GM23338 (cell line): ENCODE measurements around the gene DRAM1. TPM values are rescaled to one million over a fixed set of nuclear protein-coding genes. Genes with fewer than 3 reads are reported as not detected.

ENCODE experiments used
- ATAC-seq: fragments of 200-7000 bp; cut with Tn5 transposase; 3 replicates; pipeline ENCODE4 v1.9.1; 2020
- DNase-seq: peaks from one replicate; pipeline ENCODE4 v3.0.0-alpha.2; 2015; ENCODE audit warnings: low spot score
- H2AFZ ChIP-seq: fragments of 200-600 bp; sonication (generic); 2 replicates; pipeline ENCODE4 v1.8.0; 2016; ENCODE audit warnings: antibody characterized with exemption, mild to moderate bottlenecking, moderate library complexity
- H3F3A ChIP-seq: fragments of 200-600 bp; sonication (generic); replicated peaks from 2 replicates; pipeline ENCODE4 v1.8.0; 2017; ENCODE audit warnings: antibody characterized with exemption, mixed run types, low read depth
- H3K27ac ChIP-seq: fragments of 200-600 bp; sonication (generic); 2 replicates; pipeline ENCODE4 v1.6.1; 2016; ENCODE audit warnings: low read depth
- H3K27me3 ChIP-seq: fragments of 200-600 bp; sonication (generic); 2 replicates; pipeline ENCODE4 v1.8.0; 2016; ENCODE audit warnings: mild to moderate bottlenecking, mixed run types, moderate library complexity; ENCODE audit not compliant: insufficient read depth
- H3K36me3 ChIP-seq: fragments of 200-600 bp; sonication (generic); 2 replicates; pipeline ENCODE4 v1.8.0; 2016; ENCODE audit warnings: mild to moderate bottlenecking; ENCODE audit not compliant: insufficient read depth
- H3K4me1 ChIP-seq: fragments of 200-600 bp; sonication (generic); 2 replicates; pipeline ENCODE4 v1.8.0; 2016; ENCODE audit warnings: mild to moderate bottlenecking, moderate library complexity; ENCODE audit not compliant: insufficient read depth
- H3K4me2 ChIP-seq: fragments of 200-600 bp; sonication (generic); 2 replicates; pipeline ENCODE4 v1.7.1; 2017; ENCODE audit warnings: mixed run types
- H3K4me3 ChIP-seq: fragments of 200-600 bp; sonication (generic); 2 replicates; pipeline ENCODE4 v1.6.1; 2016; ENCODE audit warnings: mixed run types
- H3K79me2 ChIP-seq: fragments of 200-600 bp; sonication (generic); replicated peaks from 2 replicates; pipeline ENCODE4 v1.8.0; 2017; ENCODE audit warnings: mild to moderate bottlenecking; ENCODE audit not compliant: insufficient read depth
- H3K9me2 ChIP-seq: fragments of 200-600 bp; sonication (generic); 2 replicates; pipeline ENCODE4 v1.8.0; 2017; ENCODE audit not compliant: insufficient read depth
- H4K20me1 ChIP-seq: fragments of 200-600 bp; sonication (generic); replicated peaks from 2 replicates; pipeline ENCODE4 v1.8.0; 2017; ENCODE audit warnings: mild to moderate bottlenecking; ENCODE audit not compliant: insufficient read depth
- H3K27ac Mint-ChIP-seq: 2 replicates; pipeline ENCODE4 v1.8.0; 2020; ENCODE audit warnings: inconsistent platforms, mild to moderate bottlenecking, moderate library complexity, mixed read lengths
- H3K27me3 Mint-ChIP-seq: 3 replicates; pipeline ENCODE4 v1.8.0; 2022; ENCODE audit warnings: low read depth, mild to moderate bottlenecking, moderate library complexity, mixed read lengths, inconsistent platforms; ENCODE audit not compliant: insufficient read depth, poor library complexity
- H3K36me3 Mint-ChIP-seq: 3 replicates; pipeline ENCODE4 v1.8.0; 2021; ENCODE audit warnings: low read depth, mild to moderate bottlenecking, inconsistent platforms, moderate library complexity, mixed read lengths
- H3K4me1 Mint-ChIP-seq: 3 replicates; pipeline ENCODE4 v1.8.0; 2020; ENCODE audit warnings: mild to moderate bottlenecking, inconsistent platforms, mixed read lengths
- H3K4me3 Mint-ChIP-seq: 3 replicates; pipeline ENCODE4 v1.8.0; 2021; ENCODE audit warnings: moderate library complexity, mild to moderate bottlenecking, inconsistent platforms, mixed read lengths
- H3K9me3 Mint-ChIP-seq: 3 replicates; pipeline ENCODE4 v1.8.0; 2020; ENCODE audit warnings: moderate library complexity, mild to moderate bottlenecking, inconsistent platforms, mixed read lengths
- CREB1 ChIP-seq: fragments of 250-450 bp; sonication (Bioruptor Pico); IDR thresholded peaks from 2 replicates; pipeline ENCODE4 v1.5.0; 2020; ENCODE audit warnings: low read depth, mild to moderate bottlenecking, moderate library complexity
- EZH2 ChIP-seq: fragments of 200-600 bp; sonication (generic); IDR thresholded peaks from one replicate; pipeline ENCODE4 v1.8.0; 2017; ENCODE audit warnings: antibody characterized with exemption, mild to moderate bottlenecking, low read depth; ENCODE audit not compliant: unreplicated experiment
- EZH2phosphoT487 ChIP-seq: fragments of 200-600 bp; sonication (generic); IDR thresholded peaks from one replicate; pipeline ENCODE4 v1.8.1; 2018; ENCODE audit warnings: antibody characterized with exemption; ENCODE audit not compliant: unreplicated experiment
- JUNB ChIP-seq: IDR thresholded peaks from one replicate; pipeline ENCODE4 v1.6.1; 2016; ENCODE audit warnings: antibody characterized with exemption; ENCODE audit not compliant: unreplicated experiment
- NANOG ChIP-seq: IDR thresholded peaks from 2 replicates; pipeline ENCODE4 v1.6.1; 2016; ENCODE audit warnings: antibody characterized with exemption, borderline replicate concordance
- POLR2AphosphoS5 ChIP-seq: IDR thresholded peaks from 2 replicates; pipeline ENCODE4 v1.6.1; 2016; ENCODE audit warnings: antibody characterized with exemption, low read depth
- STAT1 ChIP-seq: IDR thresholded peaks from one replicate; pipeline ENCODE4 v1.6.1; 2016; ENCODE audit warnings: antibody characterized with exemption; ENCODE audit not compliant: unreplicated experiment
- ZNF114 ChIP-seq: fragments of 250-450 bp; sonication (Bioruptor Pico); IDR thresholded peaks from 2 replicates; pipeline ENCODE4 v1.5.0; 2020; ENCODE audit warnings: mild to moderate bottlenecking, moderate library complexity
- ZNF331 ChIP-seq: fragments of 250-450 bp; sonication (Bioruptor Pico); IDR thresholded peaks from 2 replicates; pipeline ENCODE4 v1.5.0; 2020; ENCODE audit warnings: low read depth, mild to moderate bottlenecking, moderate library complexity
- polyA plus RNA-seq: library from polyadenylated mRNA; unstranded; fragments of >200 nt; fragmentation: Nextera tagmentation; extraction: Ambion mirVana; gene quantifications from 2 replicates; pipeline ENCODE4 v1.2.1, GENCODE V29; 2016
- total RNA-seq: library from RNA; depleted of rRNA; stranded (reverse); fragments of >200 nt; shearing (Covaris generic); gene quantifications from 2 replicates; pipeline ENCODE4 v1.2.3, GENCODE V29; 2014
- TF ChIP-seq, protein P1 (sequence below): fragments of 250-450 bp; sonication (Bioruptor Pico); IDR thresholded peaks from 2 replicates; pipeline ENCODE4 v1.5.0; 2020; ENCODE audit warnings: mild to moderate bottlenecking, moderate library complexity
- TF ChIP-seq, protein P2 (sequence below), 2 experiments: fragments of 200-600 bp in 1 of 2; sonication (generic) in 1 of 2; conservative IDR thresholded peaks; 2 replicates each; pipeline versions ENCODE4 v1.5.1 to v1.6.1; 2016 to 2017; ENCODE audit warnings: antibody characterized with exemption in 2 of 2, low read depth in 2 of 2, mild to moderate bottlenecking in 2 of 2, moderate library complexity in 1 of 2
- TF ChIP-seq, protein P3 (sequence below): IDR thresholded peaks from 2 replicates; pipeline ENCODE4 v1.6.1; 2016; ENCODE audit warnings: antibody characterized with exemption
- TF ChIP-seq, protein P4 (sequence below): IDR thresholded peaks from one replicate; pipeline ENCODE4 v1.6.1; 2018; ENCODE audit warnings: antibody characterized with exemption; ENCODE audit not compliant: unreplicated experiment

Gene DRAM1
- total and polyA plus RNA-seq, 2 experiments from 2014 or later, result 5.7 to 8.5 TPM

DNA sequence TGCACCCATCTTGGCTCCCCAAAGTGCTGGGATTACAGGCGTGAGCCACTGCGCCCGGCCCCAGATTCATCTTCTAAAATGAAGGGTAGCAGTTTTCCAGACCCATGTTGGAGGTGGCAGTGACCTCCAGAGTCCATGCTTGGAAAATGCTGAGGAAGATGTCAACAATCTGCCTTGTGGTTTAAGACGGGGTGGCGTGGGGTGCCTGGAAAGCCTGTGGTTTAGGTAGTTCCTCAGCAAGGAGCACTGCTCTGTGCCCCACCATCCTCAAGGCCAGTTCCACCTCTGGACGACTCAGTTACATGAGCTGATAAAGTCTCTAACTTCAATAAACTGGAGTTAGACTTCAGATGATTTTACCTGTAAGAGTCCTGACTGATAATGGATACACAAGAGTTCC lies 48.6 kb downstream of the DRAM1 start:
- DNase-seq (no peak), ATAC-seq (no peak)
- H4K20me1 ChIP-seq, result no peaks in the 10 kb centered on the region
- H3K36me3 ChIP-seq, result no peaks in the 10 kb centered on the region
- no peaks in the 10 kb centered on the region for H3K27me3 ChIP-seq
- TF ChIP-seq, protein P1, sequence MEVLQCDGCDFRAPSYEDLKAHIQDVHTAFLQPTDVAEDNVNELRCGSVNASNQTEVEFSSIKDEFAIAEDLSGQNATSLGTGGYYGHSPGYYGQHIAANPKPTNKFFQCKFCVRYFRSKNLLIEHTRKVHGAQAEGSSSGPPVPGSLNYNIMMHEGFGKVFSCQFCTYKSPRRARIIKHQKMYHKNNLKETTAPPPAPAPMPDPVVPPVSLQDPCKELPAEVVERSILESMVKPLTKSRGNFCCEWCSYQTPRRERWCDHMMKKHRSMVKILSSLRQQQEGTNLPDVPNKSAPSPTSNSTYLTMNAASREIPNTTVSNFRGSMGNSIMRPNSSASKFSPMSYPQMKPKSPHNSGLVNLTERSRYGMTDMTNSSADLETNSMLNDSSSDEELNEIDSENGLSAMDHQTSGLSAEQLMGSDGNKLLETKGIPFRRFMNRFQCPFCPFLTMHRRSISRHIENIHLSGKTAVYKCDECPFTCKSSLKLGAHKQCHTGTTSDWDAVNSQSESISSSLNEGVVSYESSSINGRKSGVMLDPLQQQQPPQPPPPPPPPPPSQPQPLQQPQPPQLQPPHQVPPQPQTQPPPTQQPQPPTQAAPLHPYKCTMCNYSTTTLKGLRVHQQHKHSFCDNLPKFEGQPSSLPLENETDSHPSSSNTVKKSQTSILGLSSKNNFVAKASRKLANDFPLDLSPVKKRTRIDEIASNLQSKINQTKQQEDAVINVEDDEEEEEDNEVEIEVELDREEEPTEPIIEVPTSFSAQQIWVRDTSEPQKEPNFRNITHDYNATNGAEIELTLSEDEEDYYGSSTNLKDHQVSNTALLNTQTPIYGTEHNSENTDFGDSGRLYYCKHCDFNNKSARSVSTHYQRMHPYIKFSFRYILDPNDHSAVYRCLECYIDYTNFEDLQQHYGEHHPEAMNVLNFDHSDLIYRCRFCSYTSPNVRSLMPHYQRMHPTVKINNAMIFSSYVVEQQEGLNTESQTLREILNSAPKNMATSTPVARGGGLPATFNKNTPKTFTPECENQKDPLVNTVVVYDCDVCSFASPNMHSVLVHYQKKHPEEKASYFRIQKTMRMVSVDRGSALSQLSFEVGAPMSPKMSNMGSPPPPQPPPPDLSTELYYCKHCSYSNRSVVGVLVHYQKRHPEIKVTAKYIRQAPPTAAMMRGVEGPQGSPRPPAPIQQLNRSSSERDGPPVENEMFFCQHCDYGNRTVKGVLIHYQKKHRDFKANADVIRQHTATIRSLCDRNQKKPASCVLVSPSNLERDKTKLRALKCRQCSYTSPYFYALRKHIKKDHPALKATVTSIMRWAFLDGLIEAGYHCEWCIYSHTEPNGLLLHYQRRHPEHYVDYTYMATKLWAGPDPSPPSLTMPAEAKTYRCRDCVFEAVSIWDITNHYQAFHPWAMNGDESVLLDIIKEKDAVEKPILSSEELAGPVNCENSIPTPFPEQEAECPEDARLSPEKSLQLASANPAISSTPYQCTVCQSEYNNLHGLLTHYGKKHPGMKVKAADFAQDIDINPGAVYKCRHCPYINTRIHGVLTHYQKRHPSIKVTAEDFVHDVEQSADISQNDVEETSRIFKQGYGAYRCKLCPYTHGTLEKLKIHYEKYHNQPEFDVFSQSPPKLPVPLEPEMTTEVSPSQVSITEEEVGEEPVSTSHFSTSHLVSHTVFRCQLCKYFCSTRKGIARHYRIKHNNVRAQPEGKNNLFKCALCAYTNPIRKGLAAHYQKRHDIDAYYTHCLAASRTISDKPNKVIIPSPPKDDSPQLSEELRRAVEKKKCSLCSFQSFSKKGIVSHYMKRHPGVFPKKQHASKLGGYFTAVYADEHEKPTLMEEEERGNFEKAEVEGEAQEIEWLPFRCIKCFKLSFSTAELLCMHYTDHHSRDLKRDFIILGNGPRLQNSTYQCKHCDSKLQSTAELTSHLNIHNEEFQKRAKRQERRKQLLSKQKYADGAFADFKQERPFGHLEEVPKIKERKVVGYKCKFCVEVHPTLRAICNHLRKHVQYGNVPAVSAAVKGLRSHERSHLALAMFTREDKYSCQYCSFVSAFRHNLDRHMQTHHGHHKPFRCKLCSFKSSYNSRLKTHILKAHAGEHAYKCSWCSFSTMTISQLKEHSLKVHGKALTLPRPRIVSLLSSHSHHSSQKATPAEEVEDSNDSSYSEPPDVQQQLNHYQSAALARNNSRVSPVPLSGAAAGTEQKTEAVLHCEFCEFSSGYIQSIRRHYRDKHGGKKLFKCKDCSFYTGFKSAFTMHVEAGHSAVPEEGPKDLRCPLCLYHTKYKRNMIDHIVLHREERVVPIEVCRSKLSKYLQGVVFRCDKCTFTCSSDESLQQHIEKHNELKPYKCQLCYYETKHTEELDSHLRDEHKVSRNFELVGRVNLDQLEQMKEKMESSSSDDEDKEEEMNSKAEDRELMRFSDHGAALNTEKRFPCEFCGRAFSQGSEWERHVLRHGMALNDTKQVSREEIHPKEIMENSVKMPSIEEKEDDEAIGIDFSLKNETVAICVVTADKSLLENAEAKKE (CRISPR knock-in tag), result no peak
- TF ChIP-seq, protein P2, sequence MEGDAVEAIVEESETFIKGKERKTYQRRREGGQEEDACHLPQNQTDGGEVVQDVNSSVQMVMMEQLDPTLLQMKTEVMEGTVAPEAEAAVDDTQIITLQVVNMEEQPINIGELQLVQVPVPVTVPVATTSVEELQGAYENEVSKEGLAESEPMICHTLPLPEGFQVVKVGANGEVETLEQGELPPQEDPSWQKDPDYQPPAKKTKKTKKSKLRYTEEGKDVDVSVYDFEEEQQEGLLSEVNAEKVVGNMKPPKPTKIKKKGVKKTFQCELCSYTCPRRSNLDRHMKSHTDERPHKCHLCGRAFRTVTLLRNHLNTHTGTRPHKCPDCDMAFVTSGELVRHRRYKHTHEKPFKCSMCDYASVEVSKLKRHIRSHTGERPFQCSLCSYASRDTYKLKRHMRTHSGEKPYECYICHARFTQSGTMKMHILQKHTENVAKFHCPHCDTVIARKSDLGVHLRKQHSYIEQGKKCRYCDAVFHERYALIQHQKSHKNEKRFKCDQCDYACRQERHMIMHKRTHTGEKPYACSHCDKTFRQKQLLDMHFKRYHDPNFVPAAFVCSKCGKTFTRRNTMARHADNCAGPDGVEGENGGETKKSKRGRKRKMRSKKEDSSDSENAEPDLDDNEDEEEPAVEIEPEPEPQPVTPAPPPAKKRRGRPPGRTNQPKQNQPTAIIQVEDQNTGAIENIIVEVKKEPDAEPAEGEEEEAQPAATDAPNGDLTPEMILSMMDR (conservative IDR thresholded peaks at IDR 0.05; ENCODE audit: low read depth in 2 of 2), result no peak
- TF ChIP-seq EZH2phosphoT487, result no peak
- TF ChIP-seq NANOG, result no peak
- TF ChIP-seq JUNB, result no peak
- TF ChIP-seq CREB1 (CRISPR knock-in tag), result no peak
- TF ChIP-seq ZNF331 (CRISPR knock-in tag), result no peak
- no peak for TF ChIP-seq EZH2
- no peak for TF ChIP-seq ZNF114 (CRISPR knock-in tag)
- TF ChIP-seq, protein P3, sequence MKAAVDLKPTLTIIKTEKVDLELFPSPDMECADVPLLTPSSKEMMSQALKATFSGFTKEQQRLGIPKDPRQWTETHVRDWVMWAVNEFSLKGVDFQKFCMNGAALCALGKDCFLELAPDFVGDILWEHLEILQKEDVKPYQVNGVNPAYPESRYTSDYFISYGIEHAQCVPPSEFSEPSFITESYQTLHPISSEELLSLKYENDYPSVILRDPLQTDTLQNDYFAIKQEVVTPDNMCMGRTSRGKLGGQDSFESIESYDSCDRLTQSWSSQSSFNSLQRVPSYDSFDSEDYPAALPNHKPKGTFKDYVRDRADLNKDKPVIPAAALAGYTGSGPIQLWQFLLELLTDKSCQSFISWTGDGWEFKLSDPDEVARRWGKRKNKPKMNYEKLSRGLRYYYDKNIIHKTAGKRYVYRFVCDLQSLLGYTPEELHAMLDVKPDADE, result no peak
- TF ChIP-seq, protein P4, sequence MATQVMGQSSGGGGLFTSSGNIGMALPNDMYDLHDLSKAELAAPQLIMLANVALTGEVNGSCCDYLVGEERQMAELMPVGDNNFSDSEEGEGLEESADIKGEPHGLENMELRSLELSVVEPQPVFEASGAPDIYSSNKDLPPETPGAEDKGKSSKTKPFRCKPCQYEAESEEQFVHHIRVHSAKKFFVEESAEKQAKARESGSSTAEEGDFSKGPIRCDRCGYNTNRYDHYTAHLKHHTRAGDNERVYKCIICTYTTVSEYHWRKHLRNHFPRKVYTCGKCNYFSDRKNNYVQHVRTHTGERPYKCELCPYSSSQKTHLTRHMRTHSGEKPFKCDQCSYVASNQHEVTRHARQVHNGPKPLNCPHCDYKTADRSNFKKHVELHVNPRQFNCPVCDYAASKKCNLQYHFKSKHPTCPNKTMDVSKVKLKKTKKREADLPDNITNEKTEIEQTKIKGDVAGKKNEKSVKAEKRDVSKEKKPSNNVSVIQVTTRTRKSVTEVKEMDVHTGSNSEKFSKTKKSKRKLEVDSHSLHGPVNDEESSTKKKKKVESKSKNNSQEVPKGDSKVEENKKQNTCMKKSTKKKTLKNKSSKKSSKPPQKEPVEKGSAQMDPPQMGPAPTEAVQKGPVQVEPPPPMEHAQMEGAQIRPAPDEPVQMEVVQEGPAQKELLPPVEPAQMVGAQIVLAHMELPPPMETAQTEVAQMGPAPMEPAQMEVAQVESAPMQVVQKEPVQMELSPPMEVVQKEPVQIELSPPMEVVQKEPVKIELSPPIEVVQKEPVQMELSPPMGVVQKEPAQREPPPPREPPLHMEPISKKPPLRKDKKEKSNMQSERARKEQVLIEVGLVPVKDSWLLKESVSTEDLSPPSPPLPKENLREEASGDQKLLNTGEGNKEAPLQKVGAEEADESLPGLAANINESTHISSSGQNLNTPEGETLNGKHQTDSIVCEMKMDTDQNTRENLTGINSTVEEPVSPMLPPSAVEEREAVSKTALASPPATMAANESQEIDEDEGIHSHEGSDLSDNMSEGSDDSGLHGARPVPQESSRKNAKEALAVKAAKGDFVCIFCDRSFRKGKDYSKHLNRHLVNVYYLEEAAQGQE, result no peak
- no peak for TF ChIP-seq STAT1
- no peak for TF ChIP-seq POLR2AphosphoS5
- no peaks in the 10 kb centered on the region for H3K27me3 Mint-ChIP-seq
- H3K79me2 ChIP-seq, result no peaks in the 10 kb centered on the region
- no peaks in the 10 kb centered on the region for H3K36me3 Mint-ChIP-seq
- no peak overlapping the region for H3K27ac Mint-ChIP-seq
- no peaks in the 10 kb centered on the region for H3K4me1 Mint-ChIP-seq
- no peaks in the 10 kb centered on the region for H3K9me2 ChIP-seq
- H2AFZ ChIP-seq, result no peak overlapping the region
- no peak overlapping the region for H3K27ac ChIP-seq
- peaks cover 11% of the 10 kb centered on the region; the same call in 1 of the 3 replicates for H3K9me3 Mint-ChIP-seq
- no peak overlapping the region for H3K4me3 ChIP-seq
- H3K4me2 ChIP-seq, result no peak overlapping the region
- no peak overlapping the region for H3K4me3 Mint-ChIP-seq
- no peaks in the 10 kb centered on the region for H3F3A ChIP-seq
- H3K4me1 ChIP-seq, result no peaks in the 10 kb centered on the region
